Measurements from ENCODE around the gene TPBGL.

Gene TPBGL

GRCh38 chr11:75244052-75244814, 3.7 kb downstream of the TPBGL start:
- DNase-seq (ENCODE audit: low read depth, low spot score): no peak
- no peak overlapping the region for H3K27ac ChIP-seq

- no peak overlapping the region for H3K27ac ChIP-seq
- no peak for DNase-seq (ENCODE audit: low read depth, low spot score)
These were observed 4.9 kb downstream of the TPBGL start for GRCh38 chr11:75245356-75246005.

GRCh38 chr11:75246006-75246670, 5.6 kb downstream of the TPBGL start:
- no peak for DNase-seq (ENCODE audit: low read depth, low spot score)
- H3K27ac ChIP-seq: no peak overlapping the region

- DNase-seq (ENCODE audit: low read depth, low spot score): no peak
These were observed 6.2 kb downstream of the TPBGL start for GRCh38 chr11:75246671-75247350.

GRCh38 chr11:75248924-75249256, 8.3 kb downstream of the TPBGL start:
- DNase-seq (ENCODE audit: low read depth, low spot score): no peak
- no peak overlapping the region for H3K27ac ChIP-seq

More at GRCh38 chr11:75246671-75247350, 6.2 kb downstream of the TPBGL start:
- H3K27ac ChIP-seq: no peak overlapping the region

- H3K27ac ChIP-seq: no peak overlapping the region
- DNase-seq (ENCODE audit: low read depth, low spot score): no peak
These were observed 9.1 kb downstream of the TPBGL start for GRCh38 chr11:75249704-75250103.

GRCh38 chr11:75254326-75254725, 13.8 kb downstream of the TPBGL start:
- no peak for DNase-seq (ENCODE audit: low read depth, low spot score)
- H3K27ac ChIP-seq: no peak overlapping the region

- H3K27ac ChIP-seq: no peak overlapping the region
- no peak for DNase-seq (ENCODE audit: low read depth, low spot score)
These were observed 20.0 kb downstream of the TPBGL start for GRCh38 chr11:75260396-75261170.

GRCh38 chr11:75261902-75262361, 21.4 kb downstream of the TPBGL start:
- no peak overlapping the region for H3K27ac ChIP-seq
- no peak for DNase-seq (ENCODE audit: low read depth, low spot score)

- DNase-seq (ENCODE audit: low read depth, low spot score): no peak
- no peak overlapping the region for H3K27ac ChIP-seq
These were observed 21.9 kb downstream of the TPBGL start for GRCh38 chr11:75262436-75262835.

GRCh38 chr11:75262961-75263852, 22.6 kb downstream of the TPBGL start:
- no peak for DNase-seq (ENCODE audit: low read depth, low spot score)
- H3K27ac ChIP-seq: no peak overlapping the region

GRCh38 chr11:75263944-75264349, 23.4 kb downstream of the TPBGL start:
- no peak overlapping the region for H3K27ac ChIP-seq
- no peak for DNase-seq (ENCODE audit: low read depth, low spot score)

- DNase-seq (ENCODE audit: low read depth, low spot score): no peak
- H3K27ac ChIP-seq: no peak overlapping the region
These were observed 23.8 kb downstream of the TPBGL start for GRCh38 chr11:75264356-75264755.

GRCh38 chr11:75264971-75265370, 24.4 kb downstream of the TPBGL start:
- DNase-seq (ENCODE audit: low read depth, low spot score): no peak
- H3K27ac ChIP-seq: no peak overlapping the region

- DNase-seq (ENCODE audit: low read depth, low spot score): no peak
- H3K27ac ChIP-seq: no peak overlapping the region
These were observed 25.4 kb downstream of the TPBGL start for GRCh38 chr11:75265851-75266531.

- DNase-seq (ENCODE audit: low read depth, low spot score): no peak
- H3K27ac ChIP-seq: no peak overlapping the region
These were observed 26.8 kb downstream of the TPBGL start for GRCh38 chr11:75267171-75267970.

GRCh38 chr11:75268626-75269366, 28.2 kb downstream of the TPBGL start:
- no peak overlapping the region for H3K27ac ChIP-seq
- DNase-seq (ENCODE audit: low read depth, low spot score): no peak

All from epithelial cell of prostate (primary cell).